SU-DHL-6 (cell line): ENCODE results near the gene TMEM154.

Experiments used
- H2AFZ ChIP-seq: fragments of 200-600 bp; sonication (generic); 2 replicates; pipeline ENCODE4 v1.6.1; 2014; ENCODE audit warnings: low read depth, mild to moderate bottlenecking, moderate library complexity, mixed read lengths, antibody characterized with exemption, low read length; ENCODE audit not compliant: severe bottlenecking
- H3F3A ChIP-seq: fragments of 200-600 bp; shearing (Covaris generic); 2 replicates; pipeline ENCODE4 v1.6.0; 2016; ENCODE audit warnings: antibody characterized with exemption, mild to moderate bottlenecking; ENCODE audit not compliant: insufficient read depth
- H3K27ac ChIP-seq: fragments of 200-600 bp; sonication (generic); 2 replicates; pipeline ENCODE4 v1.5.1; 2016; ENCODE audit warnings: low read depth, mild to moderate bottlenecking, low read length, moderate library complexity, mixed read lengths
- H3K27me3 ChIP-seq: fragments of 200-600 bp; sonication (generic), shearing (Covaris generic); 2 replicates; pipeline ENCODE4 v1.6.0; 2014; ENCODE audit warnings: mild to moderate bottlenecking, low read length
- H3K36me3 ChIP-seq: fragments of 200-600 bp; sonication (generic); 2 replicates; pipeline ENCODE4 v1.6.1; 2014; ENCODE audit warnings: mild to moderate bottlenecking, low read length, mixed read lengths
- H3K4me2 ChIP-seq: fragments of 300-600, 200-600 bp; shearing (Covaris generic), sonication (generic); 2 replicates; pipeline ENCODE4 v1.6.0; 2014; ENCODE audit warnings: low read length, low read depth, mild to moderate bottlenecking; ENCODE audit not compliant: poor library complexity, severe bottlenecking
- H3K4me3 ChIP-seq: fragments of 200-600 bp; sonication (generic); 2 replicates; pipeline ENCODE4 v1.5.1; 2014; ENCODE audit warnings: antibody characterized with exemption, low read length, mild to moderate bottlenecking, mixed read lengths; ENCODE audit not compliant: insufficient read depth, poor library complexity, severe bottlenecking
- H3K79me2 ChIP-seq: fragments of 200-600 bp; sonication (generic); 2 replicates; pipeline ENCODE4 v1.6.1; 2014; ENCODE audit warnings: mild to moderate bottlenecking, low read length, moderate library complexity; ENCODE audit not compliant: insufficient read depth
- H3K9ac ChIP-seq: fragments of 200-600 bp; sonication (generic); 2 replicates; pipeline ENCODE4 v1.7.0; 2014; ENCODE audit warnings: mild to moderate bottlenecking, low read length
- H3K9me2 ChIP-seq: fragments of 200-600 bp; sonication (generic); replicated peaks from 2 replicates; pipeline ENCODE4 v1.6.1; 2014; ENCODE audit warnings: low read length; ENCODE audit not compliant: insufficient read depth
- H3K9me3 ChIP-seq: fragments of 200-600 bp; sonication (generic); 2 replicates; pipeline ENCODE4 v1.6.1; 2014; ENCODE audit warnings: low read length, mixed read lengths; ENCODE audit not compliant: insufficient read depth
- H4K20me1 ChIP-seq: fragments of 200-600 bp; sonication (generic); 2 replicates; pipeline ENCODE4 v1.6.1; 2014; ENCODE audit warnings: low read depth, mild to moderate bottlenecking, antibody characterized with exemption, low read length, moderate library complexity, mixed read lengths
- CTCF ChIP-seq: fragments of 200-600 bp; sonication (generic); IDR thresholded peaks from one replicate; pipeline ENCODE4 v1.5.1; 2017; ENCODE audit warnings: antibody characterized with exemption, mild to moderate bottlenecking, low read length, moderate library complexity; ENCODE audit not compliant: insufficient read depth, poor library complexity, severe bottlenecking
- EZH2phosphoT487 ChIP-seq: fragments of 200-600 bp; sonication (generic), shearing (Covaris generic); conservative IDR thresholded peaks from 2 replicates; pipeline ENCODE4 v1.6.1; 2018; ENCODE audit warnings: mild to moderate bottlenecking, antibody characterized with exemption, low read length, moderate library complexity, mixed read lengths

The TMEM154 gene

GRCh38 chr4:152700151-152700550, 20.4 kb upstream of the TMEM154 start:
- Histone ChIP-seq H3K27ac (no peak overlapping the region), H3K9me3 (no peaks in the 10 kb centered on the region), H3K9ac (no peak overlapping the region), H3K36me3 (no peaks in the 10 kb centered on the region), H3K27me3 (no peaks in the 10 kb centered on the region), H3K79me2 (no peaks in the 10 kb centered on the region), H2AFZ (no peak overlapping the region), H3K4me2 (no peak overlapping the region), H3K9me2 (no peaks in the 10 kb centered on the region), H4K20me1 (no peaks in the 10 kb centered on the region), H3F3A (no peaks in the 10 kb centered on the region), H3K4me3 (no peak overlapping the region)
- no peak for TF ChIP-seq EZH2phosphoT487
- no peak for TF ChIP-seq CTCF

DNA sequence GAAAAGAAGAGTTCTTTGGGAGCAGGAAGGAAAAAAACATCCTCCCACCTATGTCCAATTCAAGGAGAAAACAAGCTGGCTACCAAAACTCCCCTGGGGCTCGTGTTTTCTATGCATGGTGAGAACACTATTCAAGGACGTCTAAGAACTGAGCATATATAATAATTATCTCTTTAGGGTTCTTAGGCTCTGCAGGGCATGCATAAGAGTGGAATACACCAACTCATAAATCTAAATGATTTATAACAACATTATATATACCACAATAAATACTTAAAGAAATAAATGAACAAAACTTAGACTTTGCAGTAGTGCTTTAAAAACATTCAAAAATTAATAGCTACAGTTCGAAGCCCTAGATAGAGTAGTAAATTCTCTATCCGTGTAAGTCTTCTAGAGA, 19.5 kb upstream of the TMEM154 start:
- H3K9me3 ChIP-seq = no peaks in the 10 kb centered on the region
- H4K20me1 ChIP-seq = no peaks in the 10 kb centered on the region
- H3K9me2 ChIP-seq = no peaks in the 10 kb centered on the region
- H3K4me3 ChIP-seq = no peak overlapping the region
- no peak overlapping the region for H3K9ac ChIP-seq
- no peaks in the 10 kb centered on the region for H3K27me3 ChIP-seq
- no peak overlapping the region for H2AFZ ChIP-seq
- H3K4me2 ChIP-seq = no peak overlapping the region
- no peaks in the 10 kb centered on the region for H3F3A ChIP-seq
- no peak overlapping the region for H3K27ac ChIP-seq
- no peaks in the 10 kb centered on the region for H3K36me3 ChIP-seq
- no peaks in the 10 kb centered on the region for H3K79me2 ChIP-seq
- no peak for TF ChIP-seq CTCF
- TF ChIP-seq EZH2phosphoT487 = no peak

DNA sequence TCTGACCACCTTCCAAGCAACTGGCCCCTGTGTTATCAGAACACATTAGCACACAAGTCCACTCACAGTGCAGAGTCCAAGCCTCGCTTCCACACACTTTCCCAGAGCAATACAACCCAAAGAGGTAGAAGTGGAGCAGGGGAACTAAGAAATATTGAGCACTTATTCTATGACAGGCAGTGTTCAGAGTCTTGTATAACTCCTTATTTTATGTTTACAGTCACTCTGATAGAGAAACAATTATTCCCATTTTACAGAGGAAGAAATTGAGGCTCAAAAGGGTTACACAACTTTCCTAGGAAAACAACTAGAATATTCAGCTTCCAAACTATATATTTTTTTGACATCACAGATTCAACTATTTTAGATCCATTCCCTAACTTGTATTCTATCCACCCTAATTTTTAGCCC, 18.3 kb upstream of the TMEM154 start:
- Histone ChIP-seq H2AFZ (no peak overlapping the region), H3F3A (no peaks in the 10 kb centered on the region), H3K79me2 (no peaks in the 10 kb centered on the region), H3K36me3 (no peaks in the 10 kb centered on the region), H3K4me3 (no peak overlapping the region), H4K20me1 (no peaks in the 10 kb centered on the region), H3K9me3 (no peaks in the 10 kb centered on the region), H3K27me3 (no peaks in the 10 kb centered on the region), H3K27ac (no peak overlapping the region), H3K9me2 (no peaks in the 10 kb centered on the region), H3K4me2 (no peak overlapping the region), H3K9ac (no peak overlapping the region)
- TF ChIP-seq CTCF (no peak), EZH2phosphoT487 (no peak)
